Measurements from ENCODE around the gene CCR1.
"Not testable (repeated sequence)": the region's sequence is repeated elsewhere in the genome, so short reads cannot be mapped to it uniquely, and the experiment has no call there.

Gene CCR1

GRCh38 chr3:46209746-46210470 lies 1.8 kb upstream of the CCR1 start:
- no peak for DNase-seq

- DNase-seq, result no peak
Measured at GRCh38 chr3:46209053-46209452, 940 bp upstream of the CCR1 start.

DNA sequence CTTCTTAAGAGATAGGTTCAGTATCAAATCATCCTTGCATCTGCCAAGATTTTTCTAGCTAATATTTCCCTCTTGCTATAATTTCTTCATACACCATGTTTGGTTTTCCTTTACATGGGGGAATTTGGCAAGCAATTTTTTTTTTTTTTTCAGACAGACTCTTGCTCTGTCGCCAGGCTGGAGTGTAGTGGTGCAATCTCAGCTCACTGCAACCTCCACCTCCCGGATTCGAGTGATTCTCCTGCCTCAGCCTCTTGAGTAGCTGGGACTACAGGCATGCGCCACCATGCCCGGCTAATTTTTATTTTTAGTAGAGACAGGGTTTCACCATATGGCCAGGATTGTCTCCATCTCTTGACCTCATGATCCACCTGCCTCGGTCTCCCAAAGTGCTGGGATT lies 599 bp downstream of the CCR1 start:
- DNase-seq, result not testable (repeated sequence)

DNA sequence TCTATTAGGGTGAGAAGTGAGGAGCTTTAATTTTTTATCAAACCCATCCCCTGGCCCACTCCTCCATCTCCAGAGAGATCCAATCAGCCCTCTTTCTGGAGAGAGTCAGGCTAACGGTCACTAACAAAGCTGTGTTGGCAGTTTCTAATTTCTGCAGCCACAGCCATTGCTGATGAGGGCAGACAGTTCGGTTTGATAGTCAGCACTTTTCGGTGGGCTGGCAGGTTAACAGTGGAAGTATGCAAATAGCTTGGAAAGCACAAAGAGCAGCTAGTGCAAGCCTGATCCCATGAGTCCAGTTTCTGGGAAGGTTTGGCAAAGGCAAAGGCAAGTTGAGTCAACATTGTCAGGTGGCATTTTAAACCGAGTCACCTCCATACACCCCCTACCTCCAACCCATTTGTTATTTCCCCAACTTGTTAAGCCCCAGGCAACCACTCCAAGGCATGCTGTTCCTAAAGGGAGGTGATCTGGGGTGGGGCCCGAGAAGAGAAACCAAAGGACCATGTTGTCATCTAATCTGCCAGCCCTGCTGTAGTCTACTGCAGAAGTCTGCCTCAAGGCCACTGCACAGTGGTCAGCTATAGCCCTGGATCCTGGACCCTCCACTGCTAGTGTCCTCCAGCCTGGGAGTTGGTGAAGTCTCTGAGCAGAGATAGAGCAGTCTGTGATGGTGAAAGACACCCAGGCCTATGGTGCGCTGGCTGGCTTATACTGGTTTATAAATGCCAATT lies 1.7 kb downstream of the CCR1 start:
- DNase-seq, result no peak

DNA sequence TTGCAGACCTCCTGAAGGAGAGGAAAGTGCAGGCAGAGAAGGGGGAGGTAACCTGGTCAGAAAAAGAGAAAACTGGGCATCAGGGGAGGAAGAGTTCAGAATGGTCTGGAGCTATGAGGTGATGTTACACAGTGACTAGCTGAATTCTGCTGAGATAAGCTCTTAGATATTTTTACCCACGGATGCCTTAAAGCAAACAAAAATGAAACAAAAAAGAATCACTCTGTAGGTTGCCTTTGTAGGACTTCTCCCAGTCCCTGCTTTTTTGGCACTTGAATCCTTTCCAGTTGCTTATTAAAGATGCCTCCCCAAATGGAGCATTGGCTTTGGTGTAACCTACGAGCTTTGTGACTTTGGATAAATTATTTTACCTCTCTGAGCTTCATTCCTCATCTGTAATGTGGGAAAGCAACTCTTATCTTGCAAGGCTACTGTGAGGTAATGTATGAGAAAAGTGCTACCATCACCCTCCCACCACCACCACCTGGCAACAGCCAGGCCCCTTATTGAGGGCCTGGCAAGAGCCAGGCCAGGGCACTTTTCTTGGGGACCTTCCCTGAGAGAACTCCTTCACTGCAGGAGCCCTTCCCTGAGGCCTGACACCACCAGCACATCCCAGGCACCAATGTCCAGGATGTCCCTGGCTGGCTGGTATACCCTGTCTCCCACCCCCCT lies 2.7 kb downstream of the CCR1 start:
- no peak for DNase-seq

GRCh38 chr3:46203681-46204080 lies 4.4 kb downstream of the CCR1 start:
- no peak for DNase-seq

- no peak for DNase-seq
Measured at GRCh38 chr3:46202535-46202934, 5.6 kb downstream of the CCR1 start.

DNA sequence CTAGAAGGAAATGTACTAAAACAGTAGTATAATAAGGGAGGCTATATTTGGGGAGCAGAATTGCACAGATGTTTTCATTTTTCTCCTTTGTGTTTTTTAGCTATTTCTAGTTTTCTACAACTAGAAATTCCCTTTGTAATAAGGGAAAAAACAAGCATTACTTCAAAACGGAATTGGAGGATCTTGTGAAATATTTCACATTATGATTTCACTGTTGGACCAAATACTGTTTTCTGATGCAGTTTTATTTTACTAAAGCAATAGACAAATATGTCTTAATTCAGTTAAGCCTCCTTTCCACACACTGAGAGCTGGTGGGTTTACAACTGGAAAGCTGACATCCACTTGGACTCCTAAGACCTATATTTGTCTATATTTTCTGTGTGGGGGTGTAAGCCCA lies 7.3 kb downstream of the CCR1 start:
- DNase-seq, result no peak

DNA sequence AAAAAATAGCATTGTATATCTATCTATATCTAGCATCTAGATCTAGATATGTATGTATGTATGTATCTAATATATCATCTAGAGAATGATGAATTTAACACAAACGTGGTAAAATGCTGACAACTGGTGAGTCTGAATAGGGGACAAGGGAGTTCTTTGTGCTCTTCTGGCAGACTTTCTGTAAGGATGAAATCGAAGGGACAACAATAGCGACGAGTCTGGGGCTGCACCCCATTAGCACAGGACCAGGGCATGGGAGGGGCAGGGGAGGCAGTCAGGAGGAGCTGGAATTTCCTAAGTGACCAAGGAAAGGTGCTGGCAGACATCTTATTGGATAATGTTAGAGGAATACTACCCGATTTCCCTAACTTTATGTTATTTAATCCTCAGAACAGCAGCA lies 7.9 kb downstream of the CCR1 start:
- no peak for DNase-seq

- DNase-seq, result no peak
Measured at GRCh38 chr3:46196261-46196957, 11.7 kb downstream of the CCR1 start.

- DNase-seq, result no peak
Measured at GRCh38 chr3:46194868-46195553, 13.1 kb downstream of the CCR1 start.

- no peak for DNase-seq
Measured at GRCh38 chr3:46193436-46193835, 14.7 kb downstream of the CCR1 start.

- DNase-seq, result no peak
Measured at GRCh38 chr3:46192939-46193338, 15.2 kb downstream of the CCR1 start.

DNA sequence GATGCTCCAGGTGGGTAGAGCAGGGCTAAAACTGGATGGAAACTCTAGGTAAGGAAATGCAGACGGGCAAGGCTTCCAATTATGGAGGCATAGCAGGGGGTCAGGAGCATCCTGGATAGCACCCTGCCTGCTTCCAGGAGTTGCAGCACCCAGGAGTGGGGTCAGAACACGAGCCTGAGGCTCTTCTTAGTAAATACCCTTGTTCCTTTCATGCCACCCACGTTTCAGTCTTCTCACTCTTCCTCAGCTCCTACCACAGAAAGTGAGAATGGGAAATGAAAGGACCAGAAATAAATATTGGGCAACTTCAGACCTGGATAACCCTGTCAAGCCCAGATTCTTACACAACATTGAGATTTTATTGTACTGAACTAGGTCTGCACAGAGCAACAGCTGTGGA lies 16.4 kb downstream of the CCR1 start:
- DNase-seq, result no peak

DNA sequence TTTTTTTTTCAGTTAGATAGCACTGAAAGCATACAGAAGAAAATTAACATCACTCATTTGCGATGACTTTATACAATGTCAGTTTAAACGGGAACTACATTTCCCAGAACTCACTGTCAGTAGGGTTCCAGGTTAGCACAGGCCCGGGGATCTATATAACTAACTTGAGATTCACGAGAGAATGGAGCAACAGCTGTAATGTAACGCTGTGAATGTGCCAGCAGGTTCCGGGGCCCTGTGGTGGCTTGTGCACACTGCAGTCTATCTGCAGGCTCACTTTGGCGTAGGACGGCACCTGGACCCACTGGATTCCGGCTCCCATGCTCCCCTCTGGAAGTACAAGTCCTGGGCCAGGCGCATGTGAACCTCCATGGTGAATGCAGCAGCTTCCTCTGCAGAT lies 19.4 kb downstream of the CCR1 start:
- no peak for DNase-seq

- no peak for DNase-seq
Measured at GRCh38 chr3:46187876-46188275, 20.2 kb downstream of the CCR1 start.

DNA sequence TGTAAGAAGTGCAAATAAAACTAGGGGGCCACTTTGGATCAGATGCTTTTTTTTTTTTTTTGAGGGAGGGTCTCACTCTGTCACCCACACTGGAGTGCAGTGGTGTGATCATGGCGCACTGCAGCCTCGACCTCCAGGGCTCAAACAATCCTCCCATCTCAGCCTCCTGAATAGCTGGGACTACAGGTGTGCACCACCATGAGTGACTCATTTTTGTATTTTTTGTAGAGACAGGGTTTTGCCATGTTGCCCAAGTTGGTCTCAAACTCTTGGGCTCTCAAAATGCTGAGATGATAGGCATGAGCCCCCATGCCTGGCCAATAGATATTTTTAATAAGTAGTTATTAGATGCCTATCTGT lies 20.8 kb downstream of the CCR1 start:
- no peak for DNase-seq

DNA sequence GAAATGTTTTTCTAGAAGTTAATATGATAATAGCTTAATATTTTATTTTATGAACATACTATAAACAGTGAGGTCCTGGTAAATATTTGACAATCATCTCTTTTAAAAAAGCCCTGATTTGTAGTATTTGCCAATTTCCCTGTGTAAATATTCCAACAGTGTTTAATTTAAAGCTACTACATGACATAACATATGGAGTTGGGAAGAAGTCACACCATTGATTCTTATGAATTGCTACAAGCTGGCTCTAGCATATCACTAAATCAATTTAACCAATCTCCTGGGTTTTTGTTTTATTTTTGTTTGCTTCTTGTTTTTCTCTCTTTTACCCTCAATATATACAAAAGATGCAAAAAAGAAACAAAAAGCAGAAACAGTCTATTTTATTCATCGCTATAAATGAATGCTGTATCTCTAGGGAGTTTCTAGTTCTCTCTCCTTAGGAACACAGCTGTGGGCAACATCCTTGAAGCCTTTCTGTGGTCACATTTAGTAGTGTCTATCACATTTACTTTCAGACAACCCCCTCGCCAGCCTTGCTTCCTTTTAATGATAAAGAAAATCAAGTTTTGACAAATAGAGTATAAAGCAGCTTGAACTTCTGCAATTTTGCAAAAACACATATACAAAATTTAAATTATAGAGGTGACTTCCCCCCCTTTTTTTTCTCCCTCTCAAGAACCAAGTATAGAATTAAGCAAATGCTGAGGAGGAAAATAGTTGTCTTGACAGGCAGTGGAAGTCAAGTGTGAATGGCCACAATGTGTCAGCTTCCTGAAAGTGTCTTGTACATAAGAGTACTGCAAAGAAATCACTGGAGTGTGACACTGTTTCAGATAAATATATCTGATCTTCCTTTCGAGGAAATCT lies 21.4 kb downstream of the CCR1 start:
- no peak for DNase-seq

DNA sequence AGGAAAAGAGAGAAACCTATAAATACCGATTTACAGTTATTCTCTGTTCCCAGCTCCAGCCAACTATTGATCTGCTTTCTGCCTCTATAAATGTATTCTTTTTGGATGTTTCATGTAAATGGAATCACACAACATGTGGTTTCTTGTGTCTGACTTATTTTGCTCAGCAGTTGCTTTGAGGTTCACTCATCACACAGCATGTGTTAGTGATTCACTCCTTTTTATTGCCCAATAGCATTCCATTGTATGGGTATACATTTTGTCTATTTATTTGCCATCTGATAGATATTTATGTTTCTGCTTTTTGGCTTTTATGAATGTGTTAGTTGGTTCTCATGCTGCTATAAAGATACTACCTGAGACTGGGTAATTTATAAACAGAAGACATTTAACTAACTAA lies 23.6 kb downstream of the CCR1 start:
- no peak for DNase-seq

- DNase-seq, result no peak
Measured at GRCh38 chr3:46183330-46183729, 24.8 kb downstream of the CCR1 start.

DNA sequence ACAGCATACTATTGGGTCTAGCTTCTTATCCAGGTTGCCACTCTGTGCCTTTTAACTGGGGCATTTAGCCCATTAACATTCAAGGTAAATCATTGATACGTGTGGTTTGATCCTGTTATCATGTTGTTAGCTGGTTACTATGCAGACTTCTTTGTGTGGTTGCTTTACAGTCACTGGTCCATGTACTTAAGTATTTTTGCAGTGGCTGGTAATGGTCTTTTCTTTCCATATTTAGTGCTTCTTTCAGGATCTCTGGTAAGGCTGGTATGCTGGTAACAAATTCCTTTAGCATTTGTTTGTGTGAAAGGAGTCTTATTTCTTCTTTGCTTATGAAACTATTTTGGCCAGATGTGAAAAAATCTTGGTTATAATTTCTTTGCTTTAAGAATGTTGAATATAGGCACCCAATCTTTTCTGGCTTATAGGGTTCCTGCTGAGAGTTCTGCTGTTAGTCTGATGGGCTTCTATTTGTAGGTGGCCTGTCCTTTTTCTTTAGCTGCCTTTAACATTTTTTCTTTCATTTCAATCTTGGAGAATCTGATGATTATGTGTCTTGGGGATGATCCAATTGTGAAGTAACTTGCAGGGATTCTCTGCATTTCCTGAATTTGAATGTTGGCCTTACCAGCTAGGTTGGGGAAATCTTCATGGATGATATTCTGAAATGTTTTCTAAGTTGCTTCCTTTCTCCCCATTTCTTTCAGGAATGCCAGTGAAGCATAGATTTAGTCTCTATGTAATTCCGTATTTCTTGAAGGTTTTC lies 39.3 kb downstream of the CCR1 start:
- DNase-seq, result no peak
